Mesangial cell (primary cell): ENCODE measurements around the gene PHETA1. TPM values are rescaled to one million over a fixed set of nuclear protein-coding genes. Genes with fewer than 3 reads are reported as not detected.

Source experiments
- total RNA-seq: library from RNA; depleted of rRNA; stranded (reverse); fragments of >200 nt; gene quantifications from 2 replicates; pipeline ENCODE4 v1.2.3, GENCODE V29; 2015

PHETA1 gene
- 13.2 and 22.4 TPM in 2 replicates for total RNA-seq

GRCh38 chr12:111368788-111369495 is at the start of gene PHETA1:
TSS of gene PHETA1 (minus strand) at chr12:111369095. CDS start at chr12:111363427, 5,668 bp downstream.

GRCh38 chr12:111405859-111406473 is 37.1 kb upstream of the PHETA1 start, which contains the start of gene SH2B3:
TSS of gene SH2B3 (plus strand) at chr12:111405923. CDS start at chr12:111418146, 12,223 bp downstream.

Other genes starting within 250 kb of the PHETA1 start
- gene SH2B3, start 36.8 kb upstream of the PHETA1 start, total RNA-seq, result 32.1 and 48.2 TPM in 2 replicates
- 19.6 and 31.9 TPM in 2 replicates for gene ATXN2, start 230.2 kb upstream of the PHETA1 start, total RNA-seq